Astrocyte of the cerebellum (primary cell): ENCODE measurements around the gene ODF2.

Source experiments
- DNase-seq: peaks from one replicate; pipeline ENCODE4 v3.0.0-alpha.2; 2011; ENCODE audit warnings: low read depth
- H3K4me3 ChIP-seq: 2 replicates; pipeline ENCODE4 v1.5.1; 2011; ENCODE audit warnings: mild to moderate bottlenecking, low read depth, low read length, moderate library complexity
- in situ Hi-C: cut with HindIII; loops from 2 replicates; pipeline ENCODE4 v1.10.0; 2017; ENCODE audit warnings: low sequenced_read_pairs
- TF ChIP-seq, protein P1 (sequence below): IDR thresholded peaks from 2 replicates; pipeline ENCODE4 v1.5.1; 2012; ENCODE audit warnings: low read length, low read depth, moderate library complexity, mild to moderate bottlenecking; ENCODE audit errors: missing control alignments

ODF2 gene

DNA sequence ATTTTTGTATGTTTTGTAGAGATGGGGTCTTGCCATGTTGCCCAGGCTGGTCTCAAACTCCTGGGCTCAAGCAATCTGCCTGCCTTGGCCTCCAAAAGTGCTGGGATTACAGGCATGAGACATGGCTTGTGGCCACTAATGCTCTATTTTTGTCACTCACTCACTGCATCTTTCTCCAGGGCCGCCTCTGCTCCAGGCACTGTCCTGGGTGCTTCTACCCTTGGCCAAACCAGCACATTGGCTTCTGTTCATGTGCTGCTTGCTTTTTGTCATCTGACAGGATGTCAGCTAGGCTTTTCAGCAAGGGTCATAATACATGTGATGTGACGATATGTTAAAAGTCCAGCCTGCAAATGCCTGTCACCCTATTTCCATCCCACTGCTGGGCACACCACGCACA lies 3.2 kb downstream of the ODF2 start:
- TF ChIP-seq, protein P1, sequence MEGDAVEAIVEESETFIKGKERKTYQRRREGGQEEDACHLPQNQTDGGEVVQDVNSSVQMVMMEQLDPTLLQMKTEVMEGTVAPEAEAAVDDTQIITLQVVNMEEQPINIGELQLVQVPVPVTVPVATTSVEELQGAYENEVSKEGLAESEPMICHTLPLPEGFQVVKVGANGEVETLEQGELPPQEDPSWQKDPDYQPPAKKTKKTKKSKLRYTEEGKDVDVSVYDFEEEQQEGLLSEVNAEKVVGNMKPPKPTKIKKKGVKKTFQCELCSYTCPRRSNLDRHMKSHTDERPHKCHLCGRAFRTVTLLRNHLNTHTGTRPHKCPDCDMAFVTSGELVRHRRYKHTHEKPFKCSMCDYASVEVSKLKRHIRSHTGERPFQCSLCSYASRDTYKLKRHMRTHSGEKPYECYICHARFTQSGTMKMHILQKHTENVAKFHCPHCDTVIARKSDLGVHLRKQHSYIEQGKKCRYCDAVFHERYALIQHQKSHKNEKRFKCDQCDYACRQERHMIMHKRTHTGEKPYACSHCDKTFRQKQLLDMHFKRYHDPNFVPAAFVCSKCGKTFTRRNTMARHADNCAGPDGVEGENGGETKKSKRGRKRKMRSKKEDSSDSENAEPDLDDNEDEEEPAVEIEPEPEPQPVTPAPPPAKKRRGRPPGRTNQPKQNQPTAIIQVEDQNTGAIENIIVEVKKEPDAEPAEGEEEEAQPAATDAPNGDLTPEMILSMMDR, result no peak
- DNase-seq, result no peak
- in situ Hi-C loops, result no loop called here
- H3K4me3 ChIP-seq, result no peak overlapping the region

DNA sequence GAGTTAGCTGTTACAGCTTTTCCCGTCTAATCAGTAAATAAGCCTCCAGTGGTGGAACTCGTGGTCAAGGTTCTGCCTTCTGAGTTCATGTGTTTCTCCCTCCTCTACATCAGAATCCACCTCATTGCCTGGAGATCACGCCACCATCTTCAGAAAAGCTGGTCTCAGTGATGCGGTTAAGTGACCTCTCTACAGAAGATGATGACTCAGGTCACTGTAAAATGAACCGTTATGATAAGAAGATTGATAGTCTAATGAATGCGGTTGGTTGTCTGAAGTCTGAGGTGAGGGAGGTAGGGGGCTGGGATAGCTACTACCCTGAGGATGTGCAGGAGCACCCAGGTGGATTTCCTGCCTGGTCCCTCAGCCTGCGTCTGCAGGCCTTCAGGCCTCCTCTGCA lies 13.3 kb downstream of the ODF2 start:
- no peak for DNase-seq
- TF ChIP-seq, protein P1, result no peak
- in situ Hi-C loops, result no loop called here
- H3K4me3 ChIP-seq, result no peak overlapping the region

DNA sequence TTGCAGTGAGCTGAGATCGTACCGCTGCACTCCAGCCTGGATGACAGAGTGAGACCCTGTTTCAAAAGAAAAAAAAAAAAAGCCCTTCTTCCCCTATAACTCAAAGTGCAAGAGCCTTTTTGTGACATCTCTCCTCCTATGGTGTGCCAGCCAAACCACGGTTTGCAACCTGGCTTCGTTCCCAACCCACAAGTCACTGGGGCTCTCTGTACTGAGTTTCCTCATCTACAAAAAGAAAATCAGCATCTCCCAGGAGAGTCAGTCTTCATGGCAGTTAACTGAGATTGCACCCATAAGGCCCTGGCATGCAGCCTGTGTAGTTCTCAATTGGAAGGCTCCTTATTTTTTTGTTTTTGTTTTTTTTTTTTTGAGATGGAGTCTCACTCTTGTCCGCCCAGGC lies 14.8 kb downstream of the ODF2 start:
- in situ Hi-C loops, result no loop called here
- peak; percentile 40 for DNase-seq
- H3K4me3 ChIP-seq, result no peak overlapping the region
- TF ChIP-seq, protein P1, result no peak

DNA sequence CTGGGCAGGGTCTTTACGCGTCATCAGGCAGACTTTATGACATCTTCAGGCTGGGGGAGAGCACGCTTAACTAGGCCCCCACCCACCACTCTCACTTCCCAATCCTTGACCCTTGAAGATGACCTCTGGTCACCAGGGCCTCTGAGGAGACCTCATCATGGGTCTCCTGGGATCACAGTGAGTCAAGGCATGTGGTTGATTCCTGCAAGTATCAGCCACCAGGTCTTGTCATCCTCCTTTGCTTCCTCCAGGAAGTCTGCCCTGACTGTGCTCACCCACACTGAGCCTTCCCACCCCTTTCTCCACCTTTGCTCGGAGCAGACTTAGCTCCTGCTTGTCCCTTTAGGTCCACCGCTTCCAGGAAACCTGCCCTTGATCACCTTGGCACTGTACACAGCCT lies 17.3 kb downstream of the ODF2 start:
- no peak for DNase-seq
- no peak overlapping the region for H3K4me3 ChIP-seq
- in situ Hi-C loops, result no loop called here
- TF ChIP-seq, protein P1, result no peak

DNA sequence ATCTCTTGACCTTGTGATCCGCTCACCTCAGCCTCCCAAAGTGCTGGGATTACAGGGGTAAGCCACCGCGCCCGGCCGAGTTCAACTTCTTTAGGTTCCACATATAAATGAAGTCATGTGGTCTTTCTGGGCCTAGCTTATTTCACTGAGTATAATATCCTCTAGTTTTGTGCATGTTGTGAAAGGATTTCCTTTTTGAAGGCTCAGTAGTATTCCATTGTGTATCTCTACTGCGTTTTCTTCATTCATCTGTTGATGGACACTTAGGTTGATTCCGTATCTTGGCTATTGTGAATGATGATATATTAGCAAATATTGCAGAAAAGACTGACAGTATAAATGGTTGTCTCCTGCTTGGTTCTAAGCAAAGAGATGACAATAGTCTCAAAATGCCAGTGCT lies 20.1 kb downstream of the ODF2 start:
- in situ Hi-C loops, result no loop called here
- DNase-seq, result no peak
- no peak overlapping the region for H3K4me3 ChIP-seq
- TF ChIP-seq, protein P1, result no peak

DNA sequence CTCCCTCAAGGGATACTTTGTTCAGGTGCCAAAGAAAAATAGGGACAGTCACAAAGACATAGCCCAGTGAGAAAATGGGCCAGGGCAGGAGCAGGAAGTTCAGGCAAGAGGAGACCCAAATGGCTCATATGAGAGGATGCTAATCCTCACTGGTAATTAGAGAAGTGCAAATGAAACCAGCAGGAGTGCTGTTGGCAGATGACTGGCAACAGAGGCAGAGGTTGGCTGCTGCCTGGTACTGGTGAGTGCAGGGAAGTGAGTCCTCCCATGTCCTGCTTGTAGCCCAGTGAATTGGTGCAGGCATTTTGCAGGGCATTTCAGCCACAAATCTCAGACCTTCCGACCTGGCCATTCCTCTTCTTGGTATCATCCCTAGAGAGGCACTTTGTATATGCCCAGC lies 23.5 kb downstream of the ODF2 start:
- no peak overlapping the region for H3K4me3 ChIP-seq
- TF ChIP-seq, protein P1, result no peak
- in situ Hi-C loops, result no loop called here
- no peak for DNase-seq

DNA sequence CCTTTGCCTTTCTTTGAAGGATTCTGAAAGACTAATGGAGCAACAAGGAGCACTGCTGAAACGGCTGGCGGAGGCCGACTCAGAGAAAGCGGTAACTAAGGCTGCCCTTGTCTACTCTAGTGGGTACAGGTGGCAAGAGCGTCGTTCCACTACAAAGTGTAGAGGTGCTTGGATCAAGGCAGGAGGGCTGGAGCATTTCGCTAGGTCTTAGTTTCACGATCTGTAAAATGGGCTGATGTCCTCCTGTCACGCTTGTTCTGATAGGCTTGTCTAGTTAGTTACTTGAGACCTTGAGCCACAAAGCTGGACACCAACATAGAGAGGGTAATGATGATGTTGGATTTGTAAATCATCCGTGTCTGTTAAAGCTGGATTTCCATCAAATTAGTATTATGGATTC lies 25.8 kb downstream of the ODF2 start:
- H3K4me3 ChIP-seq, result no peak overlapping the region
- in situ Hi-C loops, result no loop called here
- TF ChIP-seq, protein P1, result no peak
- DNase-seq, result no peak
